HG03571 (cell line): ENCODE data around the gene DNAJC5.

Experiments
- ATAC-seq: cut with Tn5 transposase; IDR thresholded peaks from one replicate; pipeline ENCODE4 v1.9.1; 2021; ENCODE audit not compliant: unreplicated experiment

DNAJC5 gene

DNA sequence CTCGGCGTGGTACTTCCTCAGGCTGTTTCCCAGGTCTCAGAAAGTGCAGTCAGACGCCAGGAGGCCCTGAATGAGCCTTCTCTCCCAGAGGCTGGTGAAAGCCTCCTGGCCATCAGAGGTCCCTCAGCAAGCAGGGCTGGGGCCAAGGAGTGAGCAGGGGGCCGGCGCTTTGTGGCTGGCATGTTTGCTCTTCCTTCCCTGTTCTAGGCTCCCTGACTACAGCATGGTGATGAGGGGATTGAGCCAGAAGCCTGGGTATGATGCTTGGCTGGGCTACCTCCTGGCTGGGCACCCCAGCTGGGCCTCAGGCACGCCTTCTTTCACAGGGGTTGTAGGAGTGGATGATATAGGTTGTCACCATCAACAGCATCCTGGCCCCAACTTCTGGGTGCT is 11.7 kb upstream of the DNAJC5 start:
- no peak for ATAC-seq

DNA sequence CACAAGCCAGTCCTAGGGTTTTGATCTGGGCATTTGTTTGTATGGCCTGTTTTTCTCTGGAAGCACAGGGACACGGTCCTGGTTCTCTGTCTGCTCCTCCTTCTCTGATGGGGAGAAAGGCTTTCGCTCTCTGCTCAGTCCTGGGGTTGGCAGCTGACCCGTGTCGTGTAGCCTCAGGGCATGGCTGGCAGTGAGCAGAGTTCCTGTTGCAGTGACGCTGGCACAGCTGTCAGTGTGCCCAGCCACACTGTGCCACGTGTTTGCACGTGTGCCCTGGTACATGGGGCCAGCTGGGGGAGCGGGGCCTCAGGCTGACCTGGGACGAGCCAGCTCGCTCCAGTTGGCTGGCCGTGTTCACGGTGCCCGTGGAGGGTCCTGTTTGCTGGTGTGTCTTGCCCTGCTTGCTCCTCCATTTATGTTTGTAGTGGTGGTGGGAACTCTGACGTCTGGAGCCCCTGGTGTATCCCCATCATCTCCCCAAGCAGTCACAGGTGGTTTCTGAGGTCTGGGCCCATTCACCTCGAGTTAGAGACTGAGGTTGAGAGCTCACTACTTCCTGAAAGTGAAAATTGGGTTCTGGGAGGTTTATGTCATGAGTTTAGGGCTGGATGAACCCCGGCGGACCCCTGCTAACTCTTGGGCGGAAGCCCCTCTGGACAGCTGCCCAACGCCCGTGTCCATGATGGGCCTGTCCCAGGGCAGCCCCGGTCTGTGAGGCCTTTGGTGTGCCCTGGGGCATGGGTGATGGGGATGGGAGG is 10.2 kb upstream of the DNAJC5 start:
- no peak for ATAC-seq

DNA sequence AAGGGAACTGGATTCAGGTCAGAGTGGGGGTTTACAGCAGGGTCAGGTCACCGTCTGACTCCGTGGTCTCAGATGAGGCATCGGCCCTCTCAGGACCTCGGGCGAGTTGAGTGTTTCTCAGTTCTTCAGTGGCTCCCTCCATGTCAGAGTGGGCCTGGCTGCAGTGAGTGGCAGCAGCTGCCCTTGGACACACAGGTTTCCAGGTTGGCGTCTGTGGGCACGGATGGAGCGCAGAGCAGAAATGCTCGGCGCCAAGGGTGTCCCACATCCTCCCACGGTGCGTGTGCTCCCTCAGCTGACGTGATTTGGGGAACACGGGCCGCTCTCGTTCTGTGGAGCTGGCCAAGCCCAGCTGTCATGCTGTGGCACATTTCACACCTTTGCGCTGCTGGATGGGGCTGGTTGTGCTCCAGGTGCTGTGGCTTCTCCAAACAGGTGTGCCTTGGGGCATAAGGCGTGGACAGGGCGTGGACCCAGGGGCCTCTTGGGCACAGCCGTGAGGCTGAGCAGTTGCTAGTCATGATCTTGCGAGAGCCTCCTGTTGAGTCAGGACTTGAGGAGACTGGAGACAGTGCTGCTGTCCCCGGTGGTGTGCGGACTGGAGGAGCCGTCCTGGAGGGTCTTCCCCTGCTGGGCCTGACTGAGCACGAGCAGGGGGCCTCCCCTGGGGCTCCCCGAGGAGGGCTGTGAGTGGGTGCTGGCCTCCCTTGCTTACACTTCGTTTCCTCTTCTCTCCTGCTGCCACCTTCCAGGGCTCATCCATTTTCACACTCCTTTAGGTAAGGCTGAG is 9.5 kb upstream of the DNAJC5 start:
- ATAC-seq: no peak

DNA sequence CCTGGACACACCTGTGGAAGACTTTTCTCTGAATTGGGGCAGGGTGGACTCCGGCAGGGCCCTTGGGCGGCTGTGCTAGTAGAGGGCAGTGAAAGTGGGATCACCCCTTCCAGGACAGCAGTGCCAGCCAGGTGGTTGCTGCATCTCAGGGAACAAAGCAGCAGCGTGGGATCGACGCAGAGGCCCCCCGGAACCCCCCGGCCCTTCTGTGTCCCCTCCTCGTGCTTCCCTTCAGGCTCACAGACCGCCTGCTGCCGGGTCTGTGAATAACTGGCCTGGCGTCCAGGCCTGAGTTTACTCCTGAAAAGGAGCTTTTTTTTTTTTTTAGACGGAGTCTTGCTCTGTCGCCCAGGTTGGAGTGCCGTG is 8.9 kb upstream of the DNAJC5 start:
- no peak for ATAC-seq

DNA sequence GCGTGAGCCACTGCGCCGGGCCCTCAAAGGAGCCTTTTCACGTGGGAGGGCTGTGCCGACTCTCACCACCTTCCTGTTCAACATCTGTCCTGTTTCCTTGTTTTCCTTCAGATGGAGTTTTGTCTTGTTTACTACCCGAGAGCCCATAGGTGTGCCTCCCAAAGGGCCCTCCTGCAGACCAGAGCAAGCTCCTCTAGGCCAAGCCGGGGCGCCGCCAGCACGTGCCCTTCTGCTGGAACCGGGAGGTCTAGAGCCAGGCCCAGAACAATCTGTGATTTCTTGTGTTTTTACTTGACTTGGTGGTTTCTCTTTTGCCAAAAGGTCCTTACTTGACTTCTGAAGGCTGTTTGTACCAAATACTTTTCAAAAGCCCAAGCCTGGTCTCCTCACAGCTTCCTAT is 8.0 kb upstream of the DNAJC5 start:
- ATAC-seq: no peak

DNA sequence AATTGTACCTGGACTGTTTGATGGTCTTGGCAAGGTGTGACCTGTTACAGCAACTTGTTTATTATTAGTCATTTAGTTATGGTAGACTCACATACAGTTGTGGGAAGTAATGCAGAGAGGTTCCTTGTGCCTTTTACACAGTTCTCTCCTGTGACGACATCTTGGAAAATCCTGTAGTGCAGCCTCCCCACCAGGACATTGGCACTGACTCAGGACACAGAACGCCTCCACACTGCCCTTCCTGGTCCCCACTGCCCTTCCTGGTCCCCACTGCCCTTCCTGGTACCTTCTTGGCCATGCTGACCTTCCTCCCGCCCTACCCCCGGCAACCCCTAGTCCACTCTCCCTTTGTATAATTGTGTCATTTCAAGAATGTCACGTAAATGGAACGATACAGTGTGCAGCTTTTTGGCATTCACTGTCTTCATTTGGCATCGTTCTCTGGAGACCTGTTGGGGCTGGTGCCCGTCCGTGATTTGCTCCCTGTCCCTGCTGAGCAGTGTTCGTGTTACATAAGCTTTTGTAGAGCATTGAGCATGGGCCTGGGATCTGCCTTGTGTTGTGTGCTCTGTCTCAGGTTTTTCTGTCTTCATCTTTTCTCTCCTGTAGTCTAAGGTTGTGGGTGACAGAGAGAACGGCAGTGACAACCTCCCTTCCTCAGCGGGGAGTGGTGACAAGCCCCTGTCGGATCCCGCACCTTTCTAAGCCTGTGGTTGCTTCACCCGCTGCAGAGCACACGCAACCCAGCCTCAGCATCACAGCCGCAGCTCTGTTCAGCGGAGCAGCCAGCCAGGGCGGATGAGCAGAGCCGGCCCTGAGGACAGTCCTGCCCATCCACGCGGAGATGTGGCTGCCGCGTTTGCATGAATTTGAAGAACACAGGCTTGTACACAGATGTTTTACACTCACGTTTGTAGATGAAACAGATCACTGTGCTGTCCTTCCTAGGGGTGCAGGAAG is 5.4 kb upstream of the DNAJC5 start:
- ATAC-seq: no peak

DNA sequence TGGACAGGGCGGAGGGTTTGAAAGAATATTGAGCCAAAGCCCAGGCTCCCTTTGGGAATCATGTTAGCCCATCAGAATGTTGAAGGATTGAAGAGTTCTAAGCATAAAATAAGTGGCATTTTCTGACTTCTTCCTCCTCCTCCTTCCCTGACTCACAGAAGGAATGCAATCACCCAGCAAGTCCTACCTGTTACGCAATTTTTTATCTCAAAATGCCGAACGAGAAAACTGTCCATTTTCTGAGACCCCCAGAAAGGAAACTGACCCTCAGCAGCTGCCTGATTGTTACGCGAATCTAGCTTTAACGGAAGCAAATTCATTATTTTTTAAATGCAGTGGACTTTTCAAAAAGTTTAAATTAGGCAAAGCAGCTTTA is 4.7 kb upstream of the DNAJC5 start:
- ATAC-seq: no peak

DNA sequence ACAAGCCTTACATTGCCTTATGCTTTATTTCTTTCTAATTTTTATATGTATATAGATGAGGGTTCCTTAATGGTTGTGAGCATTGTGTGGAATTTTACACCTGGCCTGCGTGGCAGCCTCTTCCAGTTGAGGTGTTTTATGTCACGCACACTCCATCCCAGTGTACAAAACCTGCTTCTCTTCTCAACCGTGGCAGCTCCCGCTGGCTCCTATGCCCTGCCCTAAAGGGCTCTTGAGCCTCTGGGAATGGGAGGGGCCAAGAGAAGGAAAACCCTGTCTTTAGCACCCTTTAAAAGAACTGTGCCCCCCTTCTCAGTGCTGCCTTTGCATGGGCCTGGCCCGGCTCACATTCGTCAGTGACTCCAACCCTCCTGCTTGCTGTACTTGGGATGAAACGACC is 4.3 kb upstream of the DNAJC5 start:
- ATAC-seq: no peak

DNA sequence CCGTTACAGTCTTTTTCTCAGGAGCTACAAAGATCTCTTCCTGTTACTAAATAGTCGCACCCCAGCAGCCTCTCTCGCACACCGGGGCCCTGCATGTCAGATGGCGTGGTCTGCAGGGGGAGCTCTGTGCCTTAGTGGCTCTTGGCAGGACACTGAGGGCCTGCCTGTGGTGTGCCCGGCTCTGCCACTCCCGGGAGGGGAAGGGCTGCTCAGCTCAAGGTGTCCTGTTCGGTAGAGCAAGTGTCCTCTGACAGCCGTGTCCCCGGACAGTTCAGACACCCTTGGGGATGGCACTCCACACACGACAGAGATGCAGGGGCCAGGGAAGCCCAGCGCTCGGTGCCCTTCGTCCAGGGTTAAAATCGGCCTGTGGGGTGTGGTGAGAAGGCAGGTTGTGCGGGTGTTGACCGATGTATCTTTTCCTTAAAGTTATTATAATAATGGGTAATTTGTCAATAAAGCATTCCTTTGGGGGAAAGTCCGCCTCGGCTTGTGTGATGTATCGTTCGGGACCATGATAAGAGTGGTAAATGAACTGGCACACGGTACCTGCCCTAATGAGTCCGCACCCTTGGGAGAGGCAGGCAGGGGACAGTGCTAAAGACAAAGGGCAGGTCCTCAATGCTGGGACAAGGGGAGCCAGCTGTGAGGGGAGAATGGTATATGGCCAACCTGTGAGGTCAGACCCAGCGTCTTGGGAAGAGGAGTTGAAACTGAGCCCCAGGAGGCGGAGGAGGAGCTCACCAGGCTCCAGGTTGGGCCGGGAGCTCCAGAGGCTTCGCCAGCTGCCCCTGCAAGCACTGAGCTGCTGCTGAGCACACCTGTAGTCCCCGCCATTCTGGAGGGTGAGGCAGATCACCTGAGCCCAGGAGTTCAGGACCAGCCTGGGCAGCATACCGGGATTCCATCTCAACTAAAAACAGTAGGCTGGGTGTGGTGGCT is 3.6 kb upstream of the DNAJC5 start:
- no peak for ATAC-seq

DNA sequence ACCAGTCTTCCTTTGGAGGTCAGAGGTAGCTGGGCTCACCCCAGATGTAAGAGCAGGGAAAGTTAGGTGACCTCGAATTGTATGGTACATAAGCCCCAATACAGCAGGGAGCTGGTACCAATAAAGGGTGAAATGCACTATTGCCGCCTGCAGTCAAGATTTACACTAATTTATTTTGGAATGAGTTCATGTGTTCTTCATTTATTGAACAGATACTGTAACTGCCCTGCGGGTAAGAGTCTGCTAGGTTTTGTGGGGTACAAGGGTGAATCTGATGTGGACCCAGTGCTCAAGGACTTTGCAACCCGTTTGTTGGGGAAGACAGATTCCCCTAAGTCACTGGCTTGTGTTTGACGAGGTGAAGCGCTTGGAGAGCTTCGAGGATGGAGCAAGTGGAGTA is 2.5 kb upstream of the DNAJC5 start:
- no peak for ATAC-seq

DNA sequence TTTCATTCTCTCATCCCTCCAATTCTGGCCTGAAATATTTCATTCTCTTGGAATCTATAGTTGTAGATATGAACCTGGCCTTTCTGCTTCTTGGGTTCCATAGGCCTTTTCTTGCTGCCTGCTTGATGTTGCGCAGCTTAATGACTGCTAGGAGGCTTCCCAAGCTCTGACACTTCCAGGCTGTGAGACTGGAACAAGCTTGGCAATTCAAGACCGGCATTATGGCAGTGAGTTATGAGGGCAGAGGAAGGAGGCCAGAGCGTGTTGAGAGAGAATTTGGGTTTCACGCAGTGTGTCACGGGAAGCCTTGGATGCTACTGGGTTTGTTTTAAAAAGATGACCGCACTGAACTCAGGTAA is 948 bp upstream of the DNAJC5 start:
- no peak for ATAC-seq

DNA sequence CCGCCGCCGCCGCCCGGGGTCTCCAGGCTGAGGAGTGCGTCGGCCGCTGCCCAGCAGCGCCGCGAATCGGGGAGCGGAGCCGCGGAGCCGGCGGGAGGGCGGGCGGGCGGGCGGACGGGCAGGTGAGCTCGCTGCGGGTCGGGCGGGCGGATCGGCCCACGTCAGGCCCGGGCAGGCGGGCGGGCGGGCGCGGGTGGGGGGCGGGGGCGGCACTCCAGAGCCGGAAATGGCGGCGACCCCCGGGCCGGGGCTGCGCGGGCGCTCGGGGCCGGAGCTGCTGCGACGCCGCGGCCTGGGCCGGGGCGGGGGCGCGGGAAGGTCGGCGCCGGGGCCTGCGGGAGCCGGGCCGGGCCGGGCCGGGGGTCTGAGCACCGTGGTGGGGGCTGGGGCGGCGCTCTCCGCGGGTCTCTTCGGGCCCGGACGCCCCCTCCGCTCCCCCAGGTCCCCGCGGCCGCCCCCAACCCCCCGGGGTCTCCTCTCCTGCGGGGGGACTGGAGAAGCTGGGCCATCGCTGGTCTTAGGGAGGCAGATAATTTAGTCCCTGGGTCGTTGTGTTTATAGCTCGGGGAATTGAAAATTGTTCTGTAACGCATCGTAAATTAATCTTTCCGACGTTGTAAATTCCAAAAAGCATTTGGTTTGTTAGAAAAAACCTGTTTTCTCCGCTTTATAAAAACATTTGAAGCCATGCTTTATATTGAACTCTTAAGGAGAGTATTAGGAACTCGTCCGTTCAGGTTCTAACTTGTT is 451 bp downstream of the DNAJC5 start:
- peak; percentile 7 for ATAC-seq

DNA sequence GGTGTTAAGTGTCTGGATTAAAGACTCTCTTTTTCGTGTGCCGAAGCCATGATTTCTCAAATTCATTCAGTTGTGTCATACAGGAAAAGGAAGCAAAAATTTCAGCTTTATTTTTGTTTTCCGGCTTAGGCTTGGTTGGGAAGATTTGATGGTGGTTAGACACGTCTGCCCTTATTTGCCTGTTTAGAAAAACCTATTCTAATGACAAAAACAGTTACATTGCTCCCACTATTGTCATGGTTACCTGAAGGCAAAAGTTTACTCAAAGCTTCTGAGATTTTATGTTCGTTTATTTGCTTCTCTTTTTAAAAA is 982 bp downstream of the DNAJC5 start:
- ATAC-seq: no peak

DNA sequence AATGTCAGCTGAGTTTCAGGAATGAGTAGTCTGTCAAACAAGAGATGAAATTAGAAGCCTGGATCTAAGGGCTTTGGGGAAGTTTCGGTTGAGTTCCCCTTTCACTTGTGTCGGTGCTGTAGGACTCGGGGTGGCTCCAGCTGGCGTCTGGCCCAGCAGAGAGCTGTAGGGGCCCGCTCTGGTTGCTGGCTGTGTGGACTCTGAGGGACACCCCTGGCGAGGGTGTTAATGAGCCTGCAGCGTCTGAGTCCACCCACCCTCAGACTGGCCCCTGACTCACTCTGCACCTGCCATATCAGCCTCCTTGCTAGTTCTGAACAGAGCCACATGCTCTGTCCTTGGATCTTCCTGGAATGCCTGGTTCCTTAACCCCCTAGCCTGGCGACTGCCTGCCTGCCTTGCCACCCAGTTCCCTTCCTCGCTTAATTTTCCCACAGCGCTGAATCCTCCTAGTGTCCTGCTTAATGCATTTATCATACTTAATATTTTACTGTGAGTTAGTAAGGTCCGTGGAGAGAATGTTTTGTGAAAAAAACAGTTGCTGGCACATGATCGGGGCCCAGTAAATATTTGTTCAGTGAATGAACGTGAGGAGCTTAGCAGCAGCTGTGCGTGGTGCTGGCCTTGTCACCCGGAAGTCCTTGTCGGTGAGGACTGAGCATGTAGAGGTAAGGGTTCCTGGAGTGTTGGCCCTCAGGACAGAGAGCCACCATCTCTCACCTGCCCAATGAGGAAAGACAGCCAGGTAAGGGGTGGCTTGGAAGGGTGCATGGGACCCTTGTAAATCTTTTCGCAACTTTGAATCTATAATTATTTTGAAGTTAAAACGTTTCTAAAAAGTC is 1.6 kb downstream of the DNAJC5 start:
- ATAC-seq: no peak

DNA sequence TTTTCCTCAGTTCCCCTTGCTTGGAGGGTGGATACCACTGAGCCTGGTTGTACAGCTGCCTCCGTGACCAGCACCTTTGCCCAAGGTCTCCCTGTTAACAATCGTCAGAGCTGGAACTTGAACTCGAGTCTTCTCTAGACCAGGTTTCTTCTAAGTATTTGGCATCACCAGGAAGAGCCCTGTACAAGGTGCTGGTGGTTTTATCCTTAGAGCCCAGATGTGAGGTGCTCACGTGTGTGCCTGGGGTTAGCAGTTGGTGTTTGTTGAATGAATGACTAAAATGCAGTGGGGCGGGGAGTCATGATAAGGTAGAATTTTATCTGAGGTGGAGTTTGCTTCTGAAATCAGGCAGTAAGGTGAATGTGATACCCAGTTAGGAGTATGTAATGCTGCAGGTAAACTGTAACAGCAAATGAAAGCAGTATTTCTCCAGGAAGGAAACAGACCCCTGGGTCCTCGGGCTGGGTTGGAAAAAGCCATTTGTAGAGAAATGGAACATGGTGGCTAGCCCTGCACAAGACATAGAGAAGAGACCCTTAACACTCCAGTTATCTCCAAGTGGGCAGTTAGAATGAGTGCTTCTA is 3.1 kb downstream of the DNAJC5 start:
- ATAC-seq: no peak

DNA sequence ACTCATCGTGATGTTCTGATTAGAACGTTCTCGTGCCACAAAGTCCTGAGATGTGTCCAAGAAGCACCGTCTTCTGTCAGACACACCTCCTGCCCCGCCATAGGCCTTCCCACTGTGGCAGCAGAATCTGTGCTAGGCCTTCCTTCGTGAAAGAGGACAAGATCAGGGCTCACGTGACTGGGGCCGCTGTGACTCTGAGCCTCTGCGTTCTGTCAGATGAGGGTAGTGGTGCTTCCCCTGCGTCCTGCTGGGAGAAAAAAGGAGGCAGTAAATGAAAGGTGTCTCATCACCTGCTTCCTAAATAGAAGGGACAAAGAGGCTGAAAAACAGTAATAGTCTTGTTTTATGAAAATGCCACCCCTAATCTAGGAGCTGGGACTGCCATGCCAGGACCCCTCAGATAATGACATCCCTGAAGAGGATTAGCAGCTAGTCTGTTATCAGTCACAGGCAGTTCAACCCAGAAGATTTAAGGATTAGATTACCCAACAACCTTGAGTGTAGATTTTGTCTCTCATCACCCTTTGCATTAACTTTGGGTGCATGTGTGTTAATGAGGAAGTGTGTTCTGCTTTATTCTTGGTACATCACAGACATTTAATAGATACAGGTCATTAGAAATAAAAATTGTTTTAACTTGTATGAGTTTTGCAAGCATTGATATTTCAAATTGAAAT is 4.1 kb downstream of the DNAJC5 start:
- ATAC-seq: no peak

DNA sequence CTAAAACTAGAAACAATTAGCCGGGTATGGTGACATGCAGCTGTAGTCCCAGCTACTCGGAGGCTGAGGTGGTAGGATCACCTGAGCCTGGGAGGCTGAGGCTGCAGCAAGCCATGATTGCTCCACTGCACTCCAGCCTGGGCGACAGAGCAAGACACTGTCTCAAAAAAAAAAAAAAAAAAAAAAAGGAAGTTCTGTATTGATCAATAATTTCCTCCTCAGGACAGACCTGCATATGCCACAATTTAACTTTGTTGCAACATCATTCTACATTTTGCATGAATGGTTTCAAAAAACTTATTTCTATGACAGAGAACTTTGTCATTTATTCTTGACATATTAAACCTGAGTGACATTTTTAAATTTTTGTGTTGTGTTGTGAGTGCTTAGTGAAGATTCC is 5.5 kb downstream of the DNAJC5 start:
- ATAC-seq: no peak
